GM12864 (cell line): ENCODE results near the gene CCDC159.

Experiments
- DNase-seq: peaks from one replicate; pipeline ENCODE4 v3.0.0-alpha.2; 2011; ENCODE audit warnings: low read depth
- H3K4me3 ChIP-seq: 2 replicates; pipeline ENCODE4 v1.5.1; 2011; ENCODE audit warnings: mild to moderate bottlenecking, low read depth, low read length, control low read depth
- TF ChIP-seq, protein P1 (sequence below): IDR thresholded peaks from 2 replicates; pipeline ENCODE4 v1.5.1; 2011; ENCODE audit warnings: low read depth, mild to moderate bottlenecking, moderate library complexity, low read length, control low read depth, inconsistent platforms; ENCODE audit errors: missing control alignments

CCDC159 gene

DNA sequence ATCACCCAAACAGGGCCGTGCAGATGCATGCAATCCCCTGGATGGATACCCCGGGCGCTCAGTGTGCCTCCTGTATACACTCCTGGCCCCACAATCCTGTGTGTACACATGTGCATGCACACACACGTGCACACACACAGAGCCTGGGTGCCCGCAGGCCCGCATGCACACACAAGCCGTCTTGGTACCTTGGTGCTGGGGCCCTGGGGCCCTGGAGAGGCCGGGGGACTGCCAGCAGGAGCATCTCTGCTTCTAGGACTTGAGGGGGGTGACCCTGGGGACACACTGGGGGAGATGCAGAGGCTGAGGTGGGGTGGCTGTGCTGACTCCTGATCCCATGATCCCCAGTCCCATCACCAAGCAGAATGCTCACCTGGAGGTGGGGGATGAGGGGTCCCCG is 53.3 kb downstream of the CCDC159 start:
- H3K4me3 ChIP-seq = no peak overlapping the region
- TF ChIP-seq, protein P1, sequence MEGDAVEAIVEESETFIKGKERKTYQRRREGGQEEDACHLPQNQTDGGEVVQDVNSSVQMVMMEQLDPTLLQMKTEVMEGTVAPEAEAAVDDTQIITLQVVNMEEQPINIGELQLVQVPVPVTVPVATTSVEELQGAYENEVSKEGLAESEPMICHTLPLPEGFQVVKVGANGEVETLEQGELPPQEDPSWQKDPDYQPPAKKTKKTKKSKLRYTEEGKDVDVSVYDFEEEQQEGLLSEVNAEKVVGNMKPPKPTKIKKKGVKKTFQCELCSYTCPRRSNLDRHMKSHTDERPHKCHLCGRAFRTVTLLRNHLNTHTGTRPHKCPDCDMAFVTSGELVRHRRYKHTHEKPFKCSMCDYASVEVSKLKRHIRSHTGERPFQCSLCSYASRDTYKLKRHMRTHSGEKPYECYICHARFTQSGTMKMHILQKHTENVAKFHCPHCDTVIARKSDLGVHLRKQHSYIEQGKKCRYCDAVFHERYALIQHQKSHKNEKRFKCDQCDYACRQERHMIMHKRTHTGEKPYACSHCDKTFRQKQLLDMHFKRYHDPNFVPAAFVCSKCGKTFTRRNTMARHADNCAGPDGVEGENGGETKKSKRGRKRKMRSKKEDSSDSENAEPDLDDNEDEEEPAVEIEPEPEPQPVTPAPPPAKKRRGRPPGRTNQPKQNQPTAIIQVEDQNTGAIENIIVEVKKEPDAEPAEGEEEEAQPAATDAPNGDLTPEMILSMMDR = no peak
- no peak for DNase-seq

DNA sequence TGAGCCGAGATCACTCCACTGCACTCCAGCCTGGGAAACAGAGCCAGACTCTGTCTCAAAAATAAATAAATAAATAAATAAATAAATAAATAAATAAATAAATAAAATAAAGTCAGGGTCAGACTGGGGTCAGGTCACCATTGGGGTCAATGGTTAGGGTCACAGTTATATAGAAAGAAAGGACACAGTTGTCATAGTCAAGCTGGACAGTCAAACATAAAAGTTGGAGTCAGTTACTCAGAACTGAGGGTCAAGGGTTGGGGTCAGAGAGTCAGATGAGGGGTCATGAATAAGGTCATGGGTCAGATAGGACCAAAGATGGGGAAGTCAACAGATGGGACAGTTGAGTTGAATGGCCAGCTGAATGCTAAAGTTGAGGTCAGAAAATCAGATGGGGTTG is 54.5 kb downstream of the CCDC159 start:
- TF ChIP-seq, protein P1 = no peak
- H3K4me3 ChIP-seq = no peak overlapping the region
- DNase-seq = no peak

DNA sequence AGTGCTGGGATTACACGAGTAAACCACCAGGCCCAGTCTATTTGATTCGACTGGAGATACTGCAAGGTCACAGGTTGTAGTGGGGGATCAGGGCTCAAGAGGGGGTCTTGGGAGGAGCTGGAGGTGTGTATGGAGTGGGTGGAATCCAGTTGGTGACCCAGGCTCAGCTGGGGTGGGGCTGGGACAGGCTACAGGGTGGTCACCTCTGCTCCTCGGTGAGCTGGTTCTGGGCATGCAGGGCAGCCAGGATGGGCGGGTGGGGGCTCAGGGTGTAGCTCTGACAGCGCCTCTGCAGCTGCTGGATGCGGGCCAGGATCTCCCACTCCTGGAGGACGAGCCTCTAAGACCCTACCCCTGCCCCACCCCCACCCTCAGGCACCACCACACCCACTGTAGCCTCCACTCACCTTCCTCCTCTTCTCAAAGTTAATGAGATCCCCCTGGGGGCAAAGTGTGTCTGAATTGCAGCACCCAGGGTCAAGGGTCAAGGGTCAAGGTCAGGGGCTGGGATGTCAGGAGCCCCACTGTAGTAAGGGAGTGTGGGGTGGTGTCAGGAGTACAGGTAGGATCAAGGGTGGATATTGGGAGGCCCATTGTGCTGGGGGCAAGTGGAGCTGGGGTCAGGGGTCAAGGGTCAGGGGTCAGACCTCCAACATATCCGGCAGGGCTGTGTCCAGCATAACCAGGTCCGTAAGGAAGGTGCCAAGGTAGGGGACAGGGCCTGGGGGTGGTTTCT is 55.7 kb downstream of the CCDC159 start:
- DNase-seq = no peak
- H3K4me3 ChIP-seq = no peak overlapping the region
- TF ChIP-seq, protein P1 = no peak
